H9 (cell line): ENCODE results near the gene CCDC78. TPM values are rescaled to one million over a fixed set of nuclear protein-coding genes. Genes with fewer than 3 reads are reported as not detected.

ENCODE experiments used
- DNase-seq: peaks from one replicate; pipeline ENCODE4 v3.0.0-alpha.2; 2017
- H2AFZ ChIP-seq: one replicate; pipeline ENCODE4 v1.6.1; 2013; ENCODE audit warnings: mild to moderate bottlenecking, low read length, control low read depth, moderate library complexity
- H2AK5ac ChIP-seq: 2 replicates; pipeline ENCODE4 v1.6.1; 2013; ENCODE audit warnings: low read length, control low read depth, mixed read lengths; ENCODE audit not compliant: insufficient read length
- H2BK120ac ChIP-seq: one replicate; pipeline ENCODE4 v1.6.1; 2013; ENCODE audit warnings: low read depth, mild to moderate bottlenecking, low read length, control low read depth, inconsistent platforms; ENCODE audit not compliant: poor library complexity, severe bottlenecking
- H2BK12ac ChIP-seq: 2 replicates; pipeline ENCODE4 v1.6.1; 2013; ENCODE audit warnings: low read length, control low read depth, mixed read lengths, low read depth; ENCODE audit not compliant: insufficient read length
- H2BK15ac ChIP-seq: 2 replicates; pipeline ENCODE4 v1.6.1; 2013; ENCODE audit warnings: low read depth, low read length, control low read depth
- H2BK20ac ChIP-seq: one replicate; pipeline ENCODE4 v1.6.1; 2013; ENCODE audit warnings: low read depth, mild to moderate bottlenecking, low read length, control low read depth, inconsistent platforms; ENCODE audit not compliant: poor library complexity, severe bottlenecking
- H2BK5ac ChIP-seq: 2 replicates; pipeline ENCODE4 v1.6.1; 2013; ENCODE audit warnings: low read length, control low read depth, mixed read lengths; ENCODE audit not compliant: insufficient read length
- H3K14ac ChIP-seq: 2 replicates; pipeline ENCODE4 v1.6.1; 2013; ENCODE audit warnings: low read length, control low read depth; ENCODE audit not compliant: insufficient read depth
- H3K18ac ChIP-seq: 2 replicates; pipeline ENCODE4 v1.6.1; 2013; ENCODE audit warnings: low read depth, mild to moderate bottlenecking, mixed read lengths, low read length, control low read depth; ENCODE audit not compliant: insufficient read length
- H3K23ac ChIP-seq: 2 replicates; pipeline ENCODE4 v1.6.1; 2013; ENCODE audit warnings: low read length, control low read depth, mixed read lengths, low read depth; ENCODE audit not compliant: insufficient read length
- H3K23me2 ChIP-seq: 2 replicates; pipeline ENCODE4 v1.6.1; 2013; ENCODE audit warnings: low read depth, mild to moderate bottlenecking, mixed read lengths, low read length, control low read depth; ENCODE audit not compliant: insufficient read length, poor library complexity, severe bottlenecking
- H3K27ac ChIP-seq: 2 replicates; pipeline ENCODE4 v1.5.1; 2013; ENCODE audit warnings: low read length, control low read depth, mixed read lengths, low read depth; ENCODE audit not compliant: insufficient read length
- H3K27me3 ChIP-seq: 2 replicates; pipeline ENCODE4 v1.6.1; 2013; ENCODE audit warnings: low read length, control low read depth, inconsistent platforms; ENCODE audit not compliant: insufficient read depth
- H3K4ac ChIP-seq: 2 replicates; pipeline ENCODE4 v1.6.1; 2013; ENCODE audit warnings: low read depth, mild to moderate bottlenecking, control low read depth, inconsistent platforms, low read length, moderate library complexity
- H3K4me1 ChIP-seq: 2 replicates; pipeline ENCODE4 v1.6.1; 2013; ENCODE audit warnings: low read length, control low read depth, inconsistent platforms; ENCODE audit not compliant: insufficient read depth
- H3K4me2 ChIP-seq: 2 replicates; pipeline ENCODE4 v1.6.1; 2013; ENCODE audit warnings: low read length, control low read depth, mixed read lengths; ENCODE audit not compliant: insufficient read length, insufficient read depth
- H3K56ac ChIP-seq: 2 replicates; pipeline ENCODE4 v1.6.1; 2013; ENCODE audit warnings: low read depth, mild to moderate bottlenecking, mixed read lengths, low read length, control low read depth; ENCODE audit not compliant: insufficient read length
- H3K79me1 ChIP-seq: 2 replicates; pipeline ENCODE4 v1.6.1; 2013; ENCODE audit warnings: low read depth, mild to moderate bottlenecking, moderate library complexity, low read length, control low read depth, inconsistent platforms; ENCODE audit not compliant: insufficient read depth, poor library complexity, severe bottlenecking
- H3K79me2 ChIP-seq: 2 replicates; pipeline ENCODE4 v1.6.1; 2013; ENCODE audit warnings: low read length, control low read depth, inconsistent platforms; ENCODE audit not compliant: insufficient read depth
- H3K9ac ChIP-seq: 2 replicates; pipeline ENCODE4 v1.6.1; 2013; ENCODE audit warnings: low read length, control low read depth, mixed read lengths; ENCODE audit not compliant: insufficient read length; ENCODE audit errors: extremely low read depth
- H3K9me3 ChIP-seq: one replicate; pipeline ENCODE4 v1.6.1; 2013; ENCODE audit warnings: low read depth, low read length, inconsistent platforms; ENCODE audit not compliant: control insufficient read depth
- H3T11ph ChIP-seq: one replicate; pipeline ENCODE4 v1.6.1; 2013; ENCODE audit warnings: mild to moderate bottlenecking, low read length, control low read depth, inconsistent platforms
- H4K20me1 ChIP-seq: one replicate; pipeline ENCODE4 v1.6.1; 2013; ENCODE audit not compliant: control insufficient read depth, insufficient read length, insufficient read depth
- H4K5ac ChIP-seq: 2 replicates; pipeline ENCODE4 v1.6.1; 2013; ENCODE audit warnings: low read depth, mild to moderate bottlenecking, mixed read lengths, low read length, control low read depth; ENCODE audit not compliant: insufficient read length
- H4K8ac ChIP-seq: replicated peaks from 2 replicates; pipeline ENCODE4 v1.6.1; 2013; ENCODE audit warnings: low read length, control low read depth, mixed read lengths, low read depth; ENCODE audit not compliant: insufficient read length
- H4K91ac ChIP-seq: 2 replicates; pipeline ENCODE4 v1.6.1; 2013; ENCODE audit warnings: low read depth, mild to moderate bottlenecking, moderate library complexity, mixed read lengths, low read length, control low read depth; ENCODE audit not compliant: insufficient read length
- H3K27ac Mint-ChIP-seq, 3 experiments: 2 replicates in 2 of 3; 3 replicates in 1 of 3; pipeline ENCODE4 v1.8.0; 2020 to 2021; ENCODE audit warnings: mixed read lengths in 3 of 3, mild to moderate bottlenecking in 1 of 3, moderate library complexity in 1 of 3
- H3K27me3 Mint-ChIP-seq: 2 replicates; pipeline ENCODE4 v1.8.0; 2021; ENCODE audit warnings: low read depth, mild to moderate bottlenecking, moderate library complexity, mixed read lengths
- H3K36me3 Mint-ChIP-seq, 3 experiments: 2 replicates in 2 of 3; 3 replicates in 1 of 3; pipeline ENCODE4 v1.8.0; 2020 to 2021; ENCODE audit warnings: low read depth in 3 of 3, mixed read lengths in 3 of 3; ENCODE audit not compliant: insufficient read depth in 1 of 3
- H3K4me1 Mint-ChIP-seq, 2 experiments: 2 replicates each; pipeline ENCODE4 v1.8.0; 2020; ENCODE audit warnings: mixed read lengths in 2 of 2
- H3K4me3 Mint-ChIP-seq, 2 experiments: 2 replicates in 1 of 2; 3 replicates in 1 of 2; pipeline ENCODE4 v1.8.0; 2020 to 2021; ENCODE audit warnings: mild to moderate bottlenecking in 2 of 2, mixed read lengths in 2 of 2, moderate library complexity in 1 of 2
- H3K9me3 Mint-ChIP-seq, 2 experiments: 2 replicates in 1 of 2; 3 replicates in 1 of 2; pipeline ENCODE4 v1.8.0; 2020; ENCODE audit warnings: mild to moderate bottlenecking in 2 of 2, mixed read lengths in 2 of 2, moderate library complexity in 1 of 2
- WGBS: extraction: QIAGEN DNeasy Blood & Tissue Kit; methylation state at CpG from one replicate; pipeline ENCODE4 v1.1.7; 2013; ENCODE audit warnings: missing lambda C conversion rate, low lambda C conversion rate, mixed read lengths; ENCODE audit not compliant: insufficient read length; ENCODE audit errors: extremely low coverage; 5-methylcytosine and 5-hydroxymethylcytosine counted together
- total RNA-seq: library from RNA; stranded (reverse); gene quantifications from 2 replicates; pipeline ENCODE4 v1.2.1, GENCODE V29; 2021
- TF ChIP-seq, protein P1 (sequence below): fragments of 200-600 bp; sonication (generic); conservative IDR thresholded peaks from 3 replicates; pipeline ENCODE4 v1.8.0; 2021; ENCODE audit warnings: antibody characterized with exemption, mild to moderate bottlenecking

Gene CCDC78
- total RNA-seq, 1 experiment from 2014 or later: 12.1 TPM

DNA sequence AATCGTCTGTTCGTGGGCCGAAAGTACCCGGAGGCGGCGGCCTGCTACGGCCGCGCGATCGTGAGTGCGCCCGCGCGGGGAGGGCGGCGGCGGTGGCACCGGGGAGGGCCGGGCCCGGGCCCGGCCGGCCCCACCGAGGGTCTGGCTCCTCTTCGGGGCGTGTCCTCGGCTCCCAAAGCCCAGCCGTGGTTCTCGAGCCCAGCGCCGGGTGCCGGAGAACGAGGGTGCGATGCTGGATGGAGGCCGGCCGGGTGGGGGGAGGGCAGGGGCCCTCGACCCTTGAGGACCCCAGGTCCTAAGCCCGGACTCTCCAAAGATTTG lies 45.7 kb downstream of the CCDC78 start:
- H2AK5ac ChIP-seq: no peak overlapping the region
- no peak for DNase-seq
- H4K5ac ChIP-seq: no peak overlapping the region
- no peak overlapping the region for H2BK15ac ChIP-seq
- H3K56ac ChIP-seq: no peak overlapping the region
- H3K79me1 ChIP-seq: no peaks in the 10 kb centered on the region
- no peak overlapping the region for H2BK20ac ChIP-seq
- H3K23ac ChIP-seq: no peak overlapping the region
- WGBS: no CpG with 5 or more reads among the region's 38 CpGs
- H3K18ac ChIP-seq: no peak overlapping the region
- H3K27me3 ChIP-seq: no peaks in the 10 kb centered on the region
- no peaks in the 10 kb centered on the region for H3K9me3 ChIP-seq
- Mint-ChIP-seq H3K36me3 (peaks cover 14 to 28% (median 26%) of the 10 kb centered on the region in 3 experiments; a peak in 6 of 7 replicates), H3K4me3 (peak overlapping the region; percentile 81 to 86), H3K4me1 (peaks cover 17 to 35% of the 10 kb centered on the region in 2 experiments), H3K27ac (no peak overlapping the region), H3K9me3 (no peaks in the 10 kb centered on the region), H3K27me3 (no peaks in the 10 kb centered on the region; the same call in 1 of the 2 replicates)
- H3K23me2 ChIP-seq: peaks cover 11% of the 10 kb centered on the region
- H4K20me1 ChIP-seq: no peaks in the 10 kb centered on the region
- H4K8ac ChIP-seq: no peak overlapping the region
- no peak overlapping the region for H2BK120ac ChIP-seq
- no peak overlapping the region for H2BK12ac ChIP-seq
- no peak overlapping the region for H3T11ph ChIP-seq
- TF ChIP-seq, protein P1, sequence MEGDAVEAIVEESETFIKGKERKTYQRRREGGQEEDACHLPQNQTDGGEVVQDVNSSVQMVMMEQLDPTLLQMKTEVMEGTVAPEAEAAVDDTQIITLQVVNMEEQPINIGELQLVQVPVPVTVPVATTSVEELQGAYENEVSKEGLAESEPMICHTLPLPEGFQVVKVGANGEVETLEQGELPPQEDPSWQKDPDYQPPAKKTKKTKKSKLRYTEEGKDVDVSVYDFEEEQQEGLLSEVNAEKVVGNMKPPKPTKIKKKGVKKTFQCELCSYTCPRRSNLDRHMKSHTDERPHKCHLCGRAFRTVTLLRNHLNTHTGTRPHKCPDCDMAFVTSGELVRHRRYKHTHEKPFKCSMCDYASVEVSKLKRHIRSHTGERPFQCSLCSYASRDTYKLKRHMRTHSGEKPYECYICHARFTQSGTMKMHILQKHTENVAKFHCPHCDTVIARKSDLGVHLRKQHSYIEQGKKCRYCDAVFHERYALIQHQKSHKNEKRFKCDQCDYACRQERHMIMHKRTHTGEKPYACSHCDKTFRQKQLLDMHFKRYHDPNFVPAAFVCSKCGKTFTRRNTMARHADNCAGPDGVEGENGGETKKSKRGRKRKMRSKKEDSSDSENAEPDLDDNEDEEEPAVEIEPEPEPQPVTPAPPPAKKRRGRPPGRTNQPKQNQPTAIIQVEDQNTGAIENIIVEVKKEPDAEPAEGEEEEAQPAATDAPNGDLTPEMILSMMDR: no peak
- no peaks in the 10 kb centered on the region for H3K4me1 ChIP-seq
- no peak overlapping the region for H3K27ac ChIP-seq
- H3K4ac ChIP-seq: no peak overlapping the region
- H3K9ac ChIP-seq: peak overlapping the region; percentile 14
- H3K79me2 ChIP-seq: peaks cover 2% of the 10 kb centered on the region; the same call in 1 of the 2 replicates
- no peak overlapping the region for H2AFZ ChIP-seq
- H3K14ac ChIP-seq: no peak overlapping the region
- H3K4me2 ChIP-seq: peak overlapping the region; percentile 71
- H4K91ac ChIP-seq: no peak overlapping the region
- no peak overlapping the region for H2BK5ac ChIP-seq
